B cell (primary cell): ENCODE data around the gene DOCK3. TPM values are rescaled to one million over a fixed set of nuclear protein-coding genes. Genes with fewer than 3 reads are reported as not detected.

Experiments used
- ATAC-seq: fragments of 200-7000 bp; cut with Tn5 transposase; one replicate; pipeline ENCODE4 v1.10.0; 2021; ENCODE audit warnings: low read depth, mild to moderate bottlenecking, moderate number of reproducible peaks, moderate library complexity
- CTCF ChIA-PET: fragments of 350-600 bp; sonication (Branson Sonifier 250); formaldehyde crosslinking; loops from one replicate; lab custom pipeline; 2021; ENCODE audit warnings: antibody characterized with exemption, inconsistent platforms; lab: Charles Lee
- POLR2A ChIA-PET: fragments of 350-600 bp; sonication (Branson Sonifier 250); formaldehyde crosslinking; loops from one replicate; lab custom pipeline; 2021; ENCODE audit warnings: antibody characterized with exemption; lab: Charles Lee
- DNase-seq: peaks from one replicate; pipeline ENCODE4 v3.0.0; 2013
- H2AFZ ChIP-seq: 2 replicates; pipeline ENCODE4 v1.6.1; 2012; ENCODE audit warnings: mild to moderate bottlenecking, low read depth, low read length; ENCODE audit not compliant: insufficient read depth, poor library complexity, severe bottlenecking
- H3K27ac ChIP-seq, 2 donors: 1 replicate in 1 of 2; 2 replicates in 1 of 2; pipeline ENCODE4 v1.5.1; 2012 to 2013; ENCODE audit warnings: low read length in 2 of 2, mild to moderate bottlenecking in 2 of 2, moderate library complexity in 1 of 2
- H3K27me3 ChIP-seq, 4 experiments: fragments of 200-600 bp in 1 of 4; sonication (generic) in 1 of 4; replicated peaks in 1 of 4; 1 replicate in 2 of 4; 2 replicates in 2 of 4; pipeline versions ENCODE4 v1.6.1 to v1.7.0; 2013 to 2016; ENCODE audit warnings: low read length in 3 of 4, mild to moderate bottlenecking in 2 of 4, mixed read lengths in 1 of 4, moderate library complexity in 1 of 4; ENCODE audit not compliant: insufficient read depth in 4 of 4, control insufficient read depth in 3 of 4; ENCODE audit errors: control extremely low read depth in 1 of 4
- H3K36me3 ChIP-seq, 2 experiments: replicated peaks in 1 of 2; 1 replicate in 1 of 2; 2 replicates in 1 of 2; pipeline versions ENCODE4 v1.6.1 to v1.7.1; 2013; ENCODE audit warnings: low read length in 1 of 2; ENCODE audit not compliant: insufficient read depth in 2 of 2, control insufficient read depth in 1 of 2; ENCODE audit errors: control extremely low read depth in 1 of 2, extremely low read depth in 1 of 2
- H3K4me1 ChIP-seq, 2 donors: fragments of 200-600 bp in 1 of 2; sonication (generic) in 1 of 2; 1 replicate in 1 of 2; 2 replicates in 1 of 2; pipeline versions ENCODE4 v1.5.1 to v1.6.1; 2013 to 2017; ENCODE audit warnings: low read length in 2 of 2; ENCODE audit not compliant: control insufficient read depth in 2 of 2, insufficient read depth in 2 of 2
- H3K4me2 ChIP-seq: replicated peaks from 2 replicates; pipeline ENCODE3; 2012; ENCODE audit warnings: mild to moderate bottlenecking, low read depth, low read length; ENCODE audit not compliant: poor library complexity, severe bottlenecking
- H3K4me3 ChIP-seq, 5 experiments: fragments of 200-600 bp in 1 of 5; sonication (generic) in 1 of 5; 1 replicate in 3 of 5; 2 replicates in 2 of 5; pipeline versions ENCODE4 v1.5.1 to v1.7.0; 2011 to 2016; ENCODE audit warnings: low read length in 4 of 5, mild to moderate bottlenecking in 4 of 5, low read depth in 2 of 5, control low read depth in 1 of 5, moderate library complexity in 1 of 5; ENCODE audit not compliant: insufficient read depth in 1 of 5; ENCODE audit errors: control extremely low read depth in 1 of 5, extremely low read depth in 1 of 5
- H3K79me2 ChIP-seq: fragments of 200-600 bp; sonication (generic); one replicate; pipeline ENCODE4 v1.6.0; 2016; ENCODE audit warnings: low read length; ENCODE audit not compliant: control insufficient read depth, insufficient read depth
- H3K9ac ChIP-seq: fragments of 200-600 bp; sonication (generic); 2 replicates; pipeline ENCODE4 v1.6.1; 2017; ENCODE audit warnings: mild to moderate bottlenecking, low read length, moderate library complexity
- H3K9me3 ChIP-seq, 3 donors: one replicate each; pipeline versions ENCODE4 v1.6.1 to v1.7.1; 2013; ENCODE audit warnings: low read length in 2 of 3; ENCODE audit not compliant: control insufficient read depth in 2 of 3, insufficient read depth in 1 of 3; ENCODE audit errors: control extremely low read depth in 1 of 3
- H4K20me1 ChIP-seq: 2 replicates; pipeline ENCODE4 v1.6.0; 2012; ENCODE audit warnings: mild to moderate bottlenecking, low read length; ENCODE audit not compliant: insufficient read depth, control insufficient read depth, poor library complexity, severe bottlenecking
- H3K27ac Mint-ChIP-seq: one replicate; pipeline ENCODE4 v1.8.0; 2021; ENCODE audit warnings: mixed read lengths
- H3K27me3 Mint-ChIP-seq: one replicate; pipeline ENCODE4 v1.8.0; 2021; ENCODE audit warnings: mixed read lengths
- H3K4me1 Mint-ChIP-seq: one replicate; pipeline ENCODE4 v1.8.0; 2021; ENCODE audit warnings: mixed read lengths
- H3K4me3 Mint-ChIP-seq: one replicate; pipeline ENCODE4 v1.8.0; 2021; ENCODE audit warnings: mixed read lengths
- H3K9me3 Mint-ChIP-seq: one replicate; pipeline ENCODE4 v1.8.0; 2022; ENCODE audit warnings: mixed read lengths; ENCODE audit not compliant: insufficient read depth
- CTCF ChIP-seq: fragments of 200-600 bp; IDR thresholded peaks from one replicate; pipeline ENCODE4 v1.8.0; 2022; ENCODE audit warnings: antibody characterized with exemption, mild to moderate bottlenecking
- EZH2 ChIP-seq: IDR thresholded peaks from 2 replicates; pipeline ENCODE4 v1.6.1; 2012; ENCODE audit warnings: borderline replicate concordance, low read depth, mild to moderate bottlenecking, moderate library complexity, low read length; ENCODE audit not compliant: insufficient read depth, poor library complexity, severe bottlenecking
- WGBS: methylation state at CpG from one replicate; pipeline ENCODE4 v1.1.5; 2013; ENCODE audit warnings: missing lambda C conversion rate; ENCODE audit not compliant: insufficient coverage; 5-methylcytosine and 5-hydroxymethylcytosine counted together
- intact Hi-C: fragments of 100-400 bp; cut with micrococcal nuclease; formaldehyde crosslinking; loops from one replicate; pipeline ENCODE4 v1.10.0; 2022
- polyA plus RNA-seq: library from polyadenylated mRNA; depleted of rRNA; stranded (reverse); fragments of >200 nt; gene quantifications from 2 replicates; pipeline ENCODE4 v1.2.3, GENCODE V29; 2012
- total RNA-seq, 2 donors: library from RNA; stranded (reverse); fragments of 120-200 nt in 1 of 2; gene quantifications; 1 replicate in 1 of 2; 2 replicates in 1 of 2; pipeline versions ENCODE4 v1.2.3 to v1.2.4, GENCODE V29; 2013 to 2022

The DOCK3 gene
- total and polyA plus RNA-seq, 2 donors (not counting 1 experiment from before 2014, with no cell fraction given) = 0.06 to 0.30 TPM

GRCh38 chr3:51396401-51396800 lies 721.7 kb downstream of the DOCK3 start:
- Histone ChIP-seq H3K9ac (no peak overlapping the region), H3K79me2 (peaks cover 52% of the 10 kb centered on the region), H4K20me1 (peaks cover 55% of the 10 kb centered on the region), H3K4me3 (no peak overlapping the region), H3K4me1 (peaks cover 9 to 17% of the 10 kb centered on the region in 2 donors), H3K27me3 (no peaks in the 10 kb centered on the region), H3K4me2 (no peak overlapping the region), H3K9me3 (no peaks in the 10 kb centered on the region), H2AFZ (no peak overlapping the region), H3K27ac (peak overlapping the region in 1 of 2 donors; percentile 48), H3K36me3 (peaks cover 1 to 77% of the 10 kb centered on the region in 2 experiments)
- ATAC-seq (no peak), DNase-seq (no peak)
- no CpG with 5 or more reads among the region's 1 CpG for WGBS
- ChIA-PET CTCF (interaction anchor here (1.0 kb wide), 1 partner anchor 9 kb away, joined by 3 read pairs; no protein-coding TSS in a partner anchor), POLR2A (interaction anchor here (1.4 kb wide), 1 partner anchor 11 kb away, joined by 3 read pairs; the partner anchor contains the start of gene MANF)
- no peak for TF ChIP-seq CTCF
- TF ChIP-seq EZH2 = no peak
- H3K4me3 Mint-ChIP-seq = no peak overlapping the region
- H3K9me3 Mint-ChIP-seq = no peaks in the 10 kb centered on the region
- peaks cover 30% of the 10 kb centered on the region for H3K4me1 Mint-ChIP-seq
- H3K27me3 Mint-ChIP-seq = no peaks in the 10 kb centered on the region
- intact Hi-C loops = loop anchor here (10.0 kb wide), 1 partner anchor 1138 kb away; the partner anchor contains the start of genes NT5DC2 and UQCC5
- peak overlapping the region; percentile 5 for H3K27ac Mint-ChIP-seq

- ChIA-PET POLR2A (no interaction called here), CTCF (no interaction called here)
- no peaks in the 10 kb centered on the region for H3K9me3 ChIP-seq
- intact Hi-C loops = loop anchor here (10.0 kb wide), 1 partner anchor 1137 kb away; the partner anchor contains the start of genes NT5DC2 and UQCC5
- H3K27me3 ChIP-seq = no peaks in the 10 kb centered on the region
- H3K9ac ChIP-seq = no peak overlapping the region
- H4K20me1 ChIP-seq = peaks cover 49% of the 10 kb centered on the region
- H3K4me2 ChIP-seq = no peak overlapping the region
- no peak for TF ChIP-seq EZH2
- TF ChIP-seq CTCF = no peak
- no peak for ATAC-seq
- Mint-ChIP-seq H3K27ac (no peak overlapping the region), H3K9me3 (no peaks in the 10 kb centered on the region), H3K27me3 (no peaks in the 10 kb centered on the region), H3K4me1 (peaks cover 25% of the 10 kb centered on the region), H3K4me3 (no peak overlapping the region)
- H3K4me3 ChIP-seq = no peak overlapping the region
- no peak for DNase-seq
- peaks cover 1 to 82% of the 10 kb centered on the region in 2 experiments for H3K36me3 ChIP-seq
- peaks cover 2 to 14% of the 10 kb centered on the region in 2 donors for H3K4me1 ChIP-seq
- peak overlapping the region in 1 of 2 donors; percentile 48 for H3K27ac ChIP-seq
- no peak overlapping the region for H2AFZ ChIP-seq
- 95% methylated on average over 4 of the region's 5 CpGs for WGBS
- peaks cover 44% of the 10 kb centered on the region for H3K79me2 ChIP-seq
Observed at GRCh38 chr3:51397392-51397791, 722.7 kb downstream of the DOCK3 start.
